HCT116 (cell line): ENCODE data around the gene LRRC74B. TPM values are rescaled to one million over a fixed set of nuclear protein-coding genes. Genes with fewer than 3 reads are reported as not detected.
"Not testable (repeated sequence)": the region's sequence is repeated elsewhere in the genome, so short reads cannot be mapped to it uniquely, and the experiment has no call there.

Source experiments
- ATAC-seq: fragments of 200-7000 bp; cut with Tn5 transposase; 2 replicates; pipeline ENCODE4 v1.9.1; 2020; ENCODE audit warnings: mild to moderate bottlenecking, moderate library complexity
- BruUV-seq: library from RNA; stranded (reverse); fragments of 400-500 nt; replicated peaks from 2 replicates; lab custom pipeline; 2021; lab: Mats Ljungman, UMichigan
- CTCF ChIA-PET: fragments of 300-600 bp; sonication (Branson Sonifier 250); formaldehyde crosslinking; loops from one replicate; lab custom pipeline; 2021; ENCODE audit warnings: antibody characterized with exemption; lab: Charles Lee
- POLR2A ChIA-PET: fragments of 300-600, 350-600 bp; sonication (Branson Sonifier 250); formaldehyde crosslinking; loops from one replicate; lab custom pipeline; 2021; ENCODE audit warnings: antibody characterized with exemption; lab: Charles Lee
- RAD21 ChIA-PET, 2 experiments: fragments of 300-600 bp; sonication (Branson Sonifier 250); formaldehyde crosslinking; loops; one replicate each; lab custom pipeline; 2023; ENCODE audit warnings: low total read pairs in 2 of 2; ENCODE audit not compliant: uncharacterized antibody in 2 of 2, unreplicated experiment in 2 of 2, low non-redundant PET in 1 of 2; lab: Charles Lee
- DNase-seq: peaks from one replicate; pipeline ENCODE4 v3.0.0-alpha.2; 2010; ENCODE audit warnings: low read depth, low spot score
- H2AFZ ChIP-seq: fragments of 200-600 bp; shearing (Covaris generic), sonication (generic); 2 replicates; pipeline ENCODE4 v1.6.1; 2017; ENCODE audit warnings: low read depth, mixed run types, mixed read lengths, antibody characterized with exemption, low read length; ENCODE audit not compliant: poor library complexity, severe bottlenecking
- H3K27ac ChIP-seq: 2 replicates; pipeline ENCODE4 v1.5.1; 2012; ENCODE audit warnings: low read depth, low read length
- H3K27me3 ChIP-seq: fragments of 200-600 bp; sonication (generic); 2 replicates; pipeline ENCODE4 v1.6.1; 2016; ENCODE audit warnings: mixed run types, low read length, mixed read lengths; ENCODE audit not compliant: insufficient read depth
- H3K36me3 ChIP-seq, 2 experiments: fragments of 200-500 bp in 1 of 2; fragments of 200-600 bp in 1 of 2; sonication (Bioruptor generic) in 1 of 2; sonication (generic) in 1 of 2; 2 replicates each; pipeline versions ENCODE4 v1.5.1 to v1.6.1; 2014 to 2016; ENCODE audit warnings: low read length in 2 of 2, inconsistent platforms in 1 of 2, mixed read lengths in 1 of 2, mixed run types in 1 of 2; ENCODE audit not compliant: insufficient read depth in 2 of 2, control insufficient read depth in 1 of 2
- H3K4me1 ChIP-seq, 2 experiments: fragments of 200-600 bp in 1 of 2; sonication (generic) in 1 of 2; 2 replicates each; pipeline versions ENCODE4 v1.5.1 to v1.6.1; 2012 to 2017; ENCODE audit warnings: low read length in 2 of 2, inconsistent platforms in 1 of 2, mild to moderate bottlenecking in 1 of 2, mixed read lengths in 1 of 2, mixed run types in 1 of 2, moderate library complexity in 1 of 2; ENCODE audit not compliant: insufficient read depth in 2 of 2, control insufficient read depth in 1 of 2
- H3K4me2 ChIP-seq: fragments of 200-600 bp; sonication (generic); 2 replicates; pipeline ENCODE4 v1.6.1; 2017; ENCODE audit warnings: mixed run types, low read length, mixed read lengths
- H3K4me3 ChIP-seq, 2 experiments: fragments of 200-600 bp in 1 of 2; sonication (generic) in 1 of 2; replicated peaks in 1 of 2; 2 replicates each; pipeline ENCODE4 v1.5.1; 2011 to 2016; ENCODE audit warnings: low read length in 2 of 2, control low read depth in 1 of 2, low read depth in 1 of 2, mild to moderate bottlenecking in 1 of 2, mixed read lengths in 1 of 2, mixed run types in 1 of 2
- H3K79me2 ChIP-seq: fragments of 200-600 bp; sonication (generic); 2 replicates; pipeline ENCODE4 v1.6.1; 2017; ENCODE audit warnings: mild to moderate bottlenecking, mixed run types, low read length, moderate library complexity, mixed read lengths; ENCODE audit not compliant: insufficient read depth
- H3K9ac ChIP-seq: fragments of 200-600 bp; sonication (generic); 2 replicates; pipeline ENCODE4 v1.6.1; 2016; ENCODE audit warnings: low read length, mixed read lengths
- H3K9me2 ChIP-seq: fragments of 200-600 bp; sonication (generic), shearing (Covaris generic); 2 replicates; pipeline ENCODE4 v1.6.1; 2017; ENCODE audit warnings: mixed run types, mild to moderate bottlenecking, moderate library complexity; ENCODE audit not compliant: insufficient read depth
- H3K9me3 ChIP-seq, 2 experiments: fragments of 200-500 bp in 1 of 2; fragments of 200-600 bp in 1 of 2; sonication (Bioruptor generic) in 1 of 2; sonication (generic) in 1 of 2; 2 replicates each; pipeline ENCODE4 v1.6.1; 2014 to 2017; ENCODE audit warnings: low read length in 2 of 2, mixed read lengths in 2 of 2, inconsistent platforms in 1 of 2, low read depth in 1 of 2, mild to moderate bottlenecking in 1 of 2, mixed run types in 1 of 2, moderate library complexity in 1 of 2; ENCODE audit not compliant: control insufficient read depth in 1 of 2, insufficient read depth in 1 of 2
- H4K20me1 ChIP-seq: fragments of 200-600 bp; sonication (generic), shearing (Covaris generic); 2 replicates; pipeline ENCODE4 v1.6.1; 2017; ENCODE audit warnings: mixed run types, mild to moderate bottlenecking, moderate library complexity; ENCODE audit not compliant: insufficient read depth
- CBX3 ChIP-seq: IDR thresholded peaks from 2 replicates; pipeline ENCODE4 v1.6.1; 2012; ENCODE audit warnings: low read depth
- TCF7L2 ChIP-seq: IDR thresholded peaks from 2 replicates; pipeline ENCODE4 v1.7.0; 2011; ENCODE audit warnings: borderline replicate concordance, inconsistent platforms; ENCODE audit not compliant: insufficient read depth, insufficient read length; ENCODE audit errors: extremely low read depth
- ZFX ChIP-seq: fragments of 450-650 bp; IDR thresholded peaks from 2 replicates; pipeline ENCODE4 v1.6.1; 2017
- intact Hi-C: fragments of 100-400 bp; cut with micrococcal nuclease; formaldehyde crosslinking; loops from 2 replicates; pipeline ENCODE4 v1.10.0; 2022
- total RNA-seq: library from RNA; stranded (reverse); gene quantifications from one replicate; pipeline ENCODE4 v1.2.1, GENCODE V29; 2021; ENCODE audit not compliant: unreplicated experiment

Gene LRRC74B
- total RNA-seq, 1 experiment from 2014 or later = not detected

- no peak for ATAC-seq
- H3K4me1 ChIP-seq = peaks cover 0 to 4% of the 10 kb centered on the region in 2 experiments; a peak in 2 of 4 replicates
- intact Hi-C loops = no loop called here
- POLR2A ChIA-PET = no interaction called here
- TF ChIP-seq ZFX (no peak), CBX3 (no peak), TCF7L2 (no peak)
- TF ChIP-seq, all 23 proteins: peak for 0
- H3K27me3 ChIP-seq = 0 out of 2 replicates have a peak, but pooled peaks cover 5% of the 10 kb centered on the region
- H3K36me3 ChIP-seq = no peaks in the 10 kb centered on the region
- BruUV-seq = no TSS peak
- no peak overlapping the region for H2AFZ ChIP-seq
- no peak overlapping the region for H3K4me3 ChIP-seq
- no peak overlapping the region for H3K27ac ChIP-seq
- no peaks in the 10 kb centered on the region for H3K9me2 ChIP-seq
- no peaks in the 10 kb centered on the region for H3K9me3 ChIP-seq
- H3K9ac ChIP-seq = no peak overlapping the region
- H4K20me1 ChIP-seq = no peaks in the 10 kb centered on the region
- no peaks in the 10 kb centered on the region for H3K79me2 ChIP-seq
- ChIA-PET CTCF (no interaction called here), RAD21 (no interaction called here)
- no peak for DNase-seq
- no peak overlapping the region for H3K4me2 ChIP-seq
Measured at GRCh38 chr22:21095773-21096107, 50.0 kb downstream of the LRRC74B start.

GRCh38 chr22:21096878-21097277 is 51.1 kb downstream of the LRRC74B start:
- BruUV-seq, H3K4me2 ChIP-seq, H3K9me3 ChIP-seq, H3K27me3 ChIP-seq, H3K79me2 ChIP-seq, H3K9me2 ChIP-seq, H3K36me3 ChIP-seq, POLR2A ChIA-PET, H3K4me3 ChIP-seq, H3K9ac ChIP-seq, H3K27ac ChIP-seq, CTCF ChIA-PET, ATAC-seq, intact Hi-C loops, H2AFZ ChIP-seq, RAD21 ChIA-PET, DNase-seq, H4K20me1 ChIP-seq: not testable (repeated sequence)
- peaks cover 10 to 15% of the 10 kb centered on the region in 2 experiments; a peak in 3 of 4 replicates for H3K4me1 ChIP-seq
